Karpas-422 (cell line): ENCODE measurements around the gene ITM2C. TPM values are rescaled to one million over a fixed set of nuclear protein-coding genes. Genes with fewer than 3 reads are reported as not detected.

Experiments
- DNase-seq: peaks from one replicate; pipeline ENCODE4 v3.0.0-alpha.2; 2015
- H2AFZ ChIP-seq: fragments of 200-600 bp; sonication (generic); 2 replicates; pipeline ENCODE4 v1.6.1; 2014; ENCODE audit warnings: antibody characterized with exemption, low read length, mixed read lengths
- H3K27ac ChIP-seq: fragments of 200-600 bp; sonication (generic); 2 replicates; pipeline ENCODE4 v1.5.1; 2014; ENCODE audit warnings: mild to moderate bottlenecking, low read length, moderate library complexity
- H3K27me3 ChIP-seq: fragments of 200-600 bp; sonication (generic); 2 replicates; pipeline ENCODE4 v1.6.1; 2014; ENCODE audit warnings: low read length, mixed read lengths
- H3K36me3 ChIP-seq: fragments of 200-600 bp; sonication (generic); 2 replicates; pipeline ENCODE4 v1.6.1; 2014; ENCODE audit warnings: low read length, mixed read lengths; ENCODE audit not compliant: insufficient read depth
- H3K4me1 ChIP-seq: fragments of 200-600 bp; sonication (generic); 2 replicates; pipeline ENCODE4 v1.6.1; 2014; ENCODE audit warnings: mild to moderate bottlenecking, low read length, mixed read lengths
- H3K4me2 ChIP-seq: fragments of 200-600 bp; sonication (generic); 2 replicates; pipeline ENCODE4 v1.6.1; 2014; ENCODE audit warnings: low read length, low read depth, mild to moderate bottlenecking; ENCODE audit not compliant: poor library complexity, severe bottlenecking
- H3K4me3 ChIP-seq: fragments of 200-600 bp; sonication (generic); 2 replicates; pipeline ENCODE4 v1.5.1; 2014; ENCODE audit warnings: mild to moderate bottlenecking, antibody characterized with exemption, low read length, mixed read lengths
- H3K79me2 ChIP-seq: fragments of 200-600 bp; sonication (generic); 2 replicates; pipeline ENCODE4 v1.6.1; 2014; ENCODE audit warnings: mild to moderate bottlenecking, low read length, mixed read lengths
- H3K9ac ChIP-seq: fragments of 200-600 bp; sonication (generic); 2 replicates; pipeline ENCODE4 v1.6.0; 2014; ENCODE audit warnings: low read length
- H3K9me2 ChIP-seq: fragments of 200-600 bp; sonication (generic), shearing (Covaris generic); replicated peaks from 2 replicates; pipeline ENCODE4 v1.6.0; 2014; ENCODE audit warnings: mild to moderate bottlenecking, low read length, moderate library complexity; ENCODE audit not compliant: insufficient read depth
- H3K9me3 ChIP-seq: fragments of 300-700, 200-600 bp; sonication (generic); 2 replicates; pipeline ENCODE4 v1.6.1; 2014; ENCODE audit warnings: low read length, mixed read lengths
- H4K20me1 ChIP-seq: fragments of 200-600 bp; sonication (generic); 2 replicates; pipeline ENCODE4 v1.6.1; 2014; ENCODE audit warnings: mild to moderate bottlenecking, antibody characterized with exemption, low read length, low read depth; ENCODE audit not compliant: insufficient read depth
- total RNA-seq: library from RNA; depleted of rRNA; stranded (reverse); fragments of >200 nt; shearing (Covaris generic); gene quantifications from 2 replicates; pipeline ENCODE4 v1.2.3, GENCODE V29; 2014; ENCODE audit warnings: low replicate concordance

Gene ITM2C
- total RNA-seq, 1 experiment from 2014 or later: 0.19 TPM

DNA sequence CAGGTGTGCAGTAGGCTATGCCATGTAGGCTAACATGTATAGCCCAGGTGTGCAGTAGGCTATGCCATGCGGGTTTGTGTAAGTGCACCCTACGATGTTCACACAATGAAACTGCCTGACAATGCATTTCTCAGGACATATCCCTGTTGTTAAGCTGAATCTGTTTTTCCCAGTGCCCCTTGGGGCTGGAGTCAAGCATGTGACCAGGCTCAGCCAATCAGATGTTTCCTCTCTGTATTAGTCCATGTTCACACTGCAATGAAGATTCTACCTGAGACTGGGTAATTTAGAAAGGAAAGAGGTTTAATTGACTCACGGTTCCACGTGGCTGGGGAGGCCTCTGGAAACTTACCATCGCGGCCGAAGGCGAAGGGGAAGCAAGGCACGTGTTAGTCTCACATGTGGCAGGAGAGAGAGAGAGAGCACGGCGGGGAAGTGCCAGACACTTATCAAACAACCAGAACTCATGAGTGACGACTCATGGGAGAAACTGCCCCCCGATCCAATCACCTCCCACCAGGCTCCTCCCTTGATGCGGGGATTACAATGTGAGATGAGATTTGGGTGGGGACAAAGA, 24.2 kb downstream of the ITM2C start:
- no peaks in the 10 kb centered on the region for H3K9me2 ChIP-seq
- no peak overlapping the region for H3K4me3 ChIP-seq
- no peak for DNase-seq
- H4K20me1 ChIP-seq: no peaks in the 10 kb centered on the region
- H3K27me3 ChIP-seq: no peaks in the 10 kb centered on the region
- no peak overlapping the region for H3K9ac ChIP-seq
- H3K4me2 ChIP-seq: no peak overlapping the region
- H3K4me1 ChIP-seq: peaks cover 16% of the 10 kb centered on the region
- no peaks in the 10 kb centered on the region for H3K79me2 ChIP-seq
- no peaks in the 10 kb centered on the region for H3K36me3 ChIP-seq
- no peaks in the 10 kb centered on the region for H3K9me3 ChIP-seq
- no peak overlapping the region for H3K27ac ChIP-seq
- no peak overlapping the region for H2AFZ ChIP-seq

DNA sequence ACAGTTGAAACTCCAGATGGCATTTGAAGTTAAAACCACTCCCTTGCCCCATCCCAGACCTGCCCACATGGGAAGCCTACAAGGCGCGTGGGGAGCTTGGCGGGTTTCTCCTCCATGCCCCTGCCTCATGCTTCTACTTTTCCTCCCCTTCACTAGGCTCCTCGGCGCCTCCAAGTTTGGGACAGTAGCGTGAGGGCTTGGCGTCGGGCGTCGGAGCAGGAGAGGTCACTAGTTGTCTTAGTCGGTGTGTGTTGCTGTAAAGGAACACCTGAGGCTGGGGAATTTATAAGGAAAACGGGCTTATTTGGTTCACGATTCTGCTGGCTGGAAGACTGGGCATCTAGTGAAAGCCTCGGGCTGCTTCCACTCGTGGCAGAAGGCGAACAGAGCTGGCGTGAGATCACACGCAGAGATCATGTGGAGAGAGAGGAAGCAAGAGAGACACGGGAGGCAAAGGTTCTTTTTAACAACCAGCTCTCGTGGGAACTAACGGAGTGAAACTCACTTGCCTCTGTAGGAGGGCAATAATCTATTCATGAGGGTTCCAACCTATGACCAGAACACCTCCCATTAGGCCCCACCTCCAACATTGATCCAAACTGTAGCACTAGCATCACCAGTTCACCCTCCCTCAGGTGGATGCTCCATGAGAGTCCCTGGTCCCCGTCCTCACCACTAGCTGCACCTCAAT, 25.3 kb downstream of the ITM2C start:
- Histone ChIP-seq H3K4me1 (peaks cover 26% of the 10 kb centered on the region), H3K27ac (no peak overlapping the region), H3K36me3 (no peaks in the 10 kb centered on the region), H3K9ac (no peak overlapping the region), H3K4me3 (no peak overlapping the region), H3K27me3 (no peaks in the 10 kb centered on the region), H3K4me2 (no peak overlapping the region), H2AFZ (no peak overlapping the region), H3K79me2 (no peaks in the 10 kb centered on the region), H3K9me3 (no peaks in the 10 kb centered on the region), H3K9me2 (no peaks in the 10 kb centered on the region), H4K20me1 (no peaks in the 10 kb centered on the region)
- DNase-seq: no peak

DNA sequence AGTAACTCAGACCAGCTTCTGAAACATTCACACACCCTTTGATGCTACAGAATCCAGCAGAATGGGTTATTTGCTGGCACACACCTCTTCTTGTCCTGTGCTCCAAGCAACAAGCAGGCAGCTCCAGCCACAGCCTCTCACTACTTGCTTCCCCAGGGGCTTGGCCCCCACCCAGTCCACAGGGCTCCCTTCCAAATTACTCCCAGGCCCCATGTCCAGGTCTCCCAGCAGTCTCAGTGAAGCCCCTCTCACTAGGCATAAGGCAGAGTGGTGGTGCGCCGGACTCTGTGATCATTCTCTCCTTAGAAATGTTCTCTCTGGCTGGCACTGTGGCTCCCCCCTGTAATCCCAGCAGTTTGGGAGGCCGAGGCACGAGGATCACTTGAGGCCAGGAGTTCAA, 25.9 kb downstream of the ITM2C start:
- Histone ChIP-seq H2AFZ (no peak overlapping the region), H3K79me2 (no peaks in the 10 kb centered on the region), H3K27ac (no peak overlapping the region), H3K36me3 (no peaks in the 10 kb centered on the region), H3K4me2 (no peak overlapping the region), H3K9me3 (no peaks in the 10 kb centered on the region), H3K4me1 (peaks cover 22% of the 10 kb centered on the region), H3K9ac (no peak overlapping the region), H3K27me3 (no peaks in the 10 kb centered on the region), H4K20me1 (no peaks in the 10 kb centered on the region), H3K4me3 (no peak overlapping the region), H3K9me2 (no peaks in the 10 kb centered on the region)
- no peak for DNase-seq

DNA sequence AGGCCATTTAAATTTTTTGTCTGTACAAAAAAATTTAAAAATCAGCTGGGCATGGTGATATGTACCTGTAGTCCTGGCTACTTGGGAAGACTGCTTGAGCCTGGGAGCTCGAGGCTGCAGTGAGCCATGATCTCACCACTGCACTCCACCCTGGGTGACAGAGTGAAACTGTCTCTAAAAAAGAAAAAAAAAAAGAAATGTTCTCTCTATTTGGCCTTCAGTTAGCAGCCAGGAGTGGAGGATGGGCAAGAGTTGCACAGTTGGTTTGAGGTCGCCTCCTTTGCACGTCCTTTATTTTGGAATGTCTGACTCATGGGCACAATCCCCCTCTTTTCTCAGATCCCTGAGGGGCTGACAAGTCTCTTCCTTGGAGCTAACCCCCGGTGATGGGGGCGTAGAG, 26.3 kb downstream of the ITM2C start:
- DNase-seq: no peak
- H3K36me3 ChIP-seq: no peaks in the 10 kb centered on the region
- no peak overlapping the region for H3K4me2 ChIP-seq
- H3K9me2 ChIP-seq: no peaks in the 10 kb centered on the region
- no peaks in the 10 kb centered on the region for H4K20me1 ChIP-seq
- H3K9me3 ChIP-seq: no peaks in the 10 kb centered on the region
- peaks cover 18% of the 10 kb centered on the region for H3K4me1 ChIP-seq
- no peak overlapping the region for H3K27ac ChIP-seq
- H3K79me2 ChIP-seq: no peaks in the 10 kb centered on the region
- no peak overlapping the region for H3K9ac ChIP-seq
- H3K27me3 ChIP-seq: no peaks in the 10 kb centered on the region
- no peak overlapping the region for H2AFZ ChIP-seq
- H3K4me3 ChIP-seq: no peak overlapping the region

DNA sequence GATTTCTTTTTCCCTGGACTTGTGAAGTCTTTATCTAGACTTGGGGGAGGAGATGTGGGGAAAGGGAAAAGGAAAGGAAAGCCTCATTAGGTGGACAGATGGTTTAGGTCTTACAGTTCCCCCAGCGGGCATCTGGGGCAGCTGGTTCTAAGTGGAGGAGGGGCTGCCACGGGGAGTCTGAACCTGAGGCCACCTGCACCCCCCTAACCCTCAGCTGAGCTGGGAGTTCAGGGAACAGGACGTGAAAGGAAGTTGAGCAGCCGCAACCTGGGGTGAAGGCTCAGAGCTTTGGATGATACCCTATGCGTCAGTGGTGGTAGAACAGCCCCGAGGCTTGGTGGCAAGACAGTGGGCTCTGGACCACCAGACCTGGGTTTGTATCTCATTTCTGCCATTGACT, 26.8 kb downstream of the ITM2C start:
- DNase-seq: no peak
- no peaks in the 10 kb centered on the region for H3K9me2 ChIP-seq
- no peak overlapping the region for H3K9ac ChIP-seq
- H3K4me1 ChIP-seq: peaks cover 14% of the 10 kb centered on the region
- no peak overlapping the region for H3K4me2 ChIP-seq
- no peaks in the 10 kb centered on the region for H3K36me3 ChIP-seq
- no peak overlapping the region for H3K27ac ChIP-seq
- no peaks in the 10 kb centered on the region for H4K20me1 ChIP-seq
- no peaks in the 10 kb centered on the region for H3K27me3 ChIP-seq
- no peak overlapping the region for H3K4me3 ChIP-seq
- no peaks in the 10 kb centered on the region for H3K79me2 ChIP-seq
- H2AFZ ChIP-seq: no peak overlapping the region
- H3K9me3 ChIP-seq: no peaks in the 10 kb centered on the region

DNA sequence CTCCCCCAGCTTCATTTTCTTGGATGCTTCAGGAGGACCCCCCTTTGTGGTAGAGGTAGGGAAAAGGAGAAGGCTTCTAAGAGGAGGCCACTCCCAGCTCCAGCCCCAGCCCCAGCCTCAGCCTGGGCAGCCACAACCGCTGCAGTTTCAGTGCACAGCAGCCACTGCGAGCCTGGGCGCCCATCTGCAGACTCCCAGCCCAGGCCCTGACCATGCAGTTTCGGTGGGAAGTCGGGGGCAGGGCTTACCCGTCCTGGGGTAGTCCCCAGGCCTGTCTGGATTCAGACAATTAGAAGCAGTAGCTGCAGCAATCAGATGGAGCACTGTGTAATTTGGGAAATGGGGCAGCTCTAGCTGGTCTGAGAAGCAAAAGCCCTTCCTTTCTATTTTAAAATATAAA, 28.6 kb downstream of the ITM2C start:
- Histone ChIP-seq H2AFZ (no peak overlapping the region), H3K9me3 (no peaks in the 10 kb centered on the region), H3K27ac (no peak overlapping the region), H3K9ac (no peak overlapping the region), H3K4me3 (no peak overlapping the region), H3K4me2 (no peak overlapping the region), H3K36me3 (no peaks in the 10 kb centered on the region), H3K27me3 (no peaks in the 10 kb centered on the region), H4K20me1 (no peaks in the 10 kb centered on the region), H3K9me2 (no peaks in the 10 kb centered on the region), H3K79me2 (no peaks in the 10 kb centered on the region), H3K4me1 (peaks cover 18% of the 10 kb centered on the region)
- DNase-seq: no peak

DNA sequence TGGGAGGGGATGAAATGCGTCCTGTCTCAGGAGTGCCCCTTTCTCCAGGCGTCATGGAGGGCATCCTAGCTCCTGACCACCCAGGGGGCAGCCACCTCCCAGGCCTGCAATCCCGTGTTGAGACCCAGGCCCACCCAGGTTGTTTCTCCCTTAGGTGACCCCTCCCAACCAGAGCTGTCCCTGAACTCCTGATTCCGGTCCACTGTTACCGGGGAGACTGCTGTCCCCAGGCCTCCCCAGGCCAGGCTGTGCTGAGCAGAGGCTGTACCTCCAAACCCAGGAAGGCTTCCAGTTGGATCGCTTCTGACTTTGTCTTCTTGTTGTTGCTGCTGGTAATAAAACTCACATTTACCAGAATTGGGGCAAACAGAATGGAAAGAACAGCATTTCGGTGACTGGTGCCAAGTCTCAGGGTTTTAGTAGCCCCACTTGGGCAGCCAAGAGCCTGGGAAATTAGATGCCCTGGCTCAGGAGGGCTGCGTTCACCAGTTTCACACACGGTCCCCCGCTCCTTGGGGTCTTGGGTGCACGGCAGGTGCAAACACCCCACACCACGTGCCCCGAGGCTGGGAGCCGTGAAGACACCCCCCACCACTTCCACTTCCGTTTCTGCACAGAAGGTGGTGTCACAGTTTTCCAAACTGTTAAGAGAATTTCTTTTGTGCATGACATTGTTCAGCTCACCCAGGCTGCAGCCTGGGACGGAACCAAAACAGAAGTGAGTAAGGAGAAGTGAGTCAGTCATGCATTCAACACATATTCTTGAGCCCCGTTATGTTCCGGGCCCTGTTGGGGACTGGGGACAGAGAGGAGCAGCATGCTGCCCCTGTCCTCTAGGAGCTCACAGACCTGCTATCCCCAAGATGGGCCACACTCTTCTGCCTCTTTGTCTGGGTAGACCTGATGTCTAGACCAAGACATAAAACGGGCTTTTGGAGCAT, 29.4 kb downstream of the ITM2C start:
- no peaks in the 10 kb centered on the region for H3K79me2 ChIP-seq
- H3K9me3 ChIP-seq: no peaks in the 10 kb centered on the region
- no peaks in the 10 kb centered on the region for H3K36me3 ChIP-seq
- no peaks in the 10 kb centered on the region for H3K27me3 ChIP-seq
- H3K4me1 ChIP-seq: peaks cover 18% of the 10 kb centered on the region
- H3K4me2 ChIP-seq: peak overlapping the region; percentile 48
- peak; percentile 55 for DNase-seq
- H4K20me1 ChIP-seq: no peaks in the 10 kb centered on the region
- H3K27ac ChIP-seq: no peak overlapping the region
- no peaks in the 10 kb centered on the region for H3K9me2 ChIP-seq
- peak overlapping the region; percentile 70; the same call in 1 of the 2 replicates for H2AFZ ChIP-seq
- peak overlapping the region; percentile 21; the same call in 1 of the 2 replicates for H3K9ac ChIP-seq
- no peak overlapping the region; the same call in 1 of the 2 replicates for H3K4me3 ChIP-seq
